CD14-positive monocyte (primary cell): ENCODE data around the gene GMPPA. TPM values are rescaled to one million over a fixed set of nuclear protein-coding genes. Genes with fewer than 3 reads are reported as not detected.

Experiments
- DNase-seq, 3 donors: peaks; one replicate each; pipeline ENCODE4 v3.0.0-alpha.2; 2011 to 2022
- H2AFZ ChIP-seq: 2 replicates; pipeline ENCODE4 v1.6.0; 2012; ENCODE audit warnings: mild to moderate bottlenecking, low read depth, low read length, inconsistent platforms; ENCODE audit not compliant: insufficient read depth, poor library complexity, severe bottlenecking
- H3K27ac ChIP-seq, 2 donors: 1 replicate in 1 of 2; 2 replicates in 1 of 2; pipeline ENCODE4 v1.5.1; 2012 to 2013; ENCODE audit warnings: low read length in 2 of 2, control low read depth in 1 of 2, inconsistent platforms in 1 of 2, low read depth in 1 of 2, mild to moderate bottlenecking in 1 of 2
- H3K27me3 ChIP-seq, 2 donors: one replicate each; pipeline versions ENCODE4 v1.6.0 to v1.6.1; 2011 to 2013; ENCODE audit warnings: low read length in 2 of 2; ENCODE audit not compliant: control insufficient read depth in 2 of 2, insufficient read depth in 2 of 2
- H3K36me3 ChIP-seq, 2 donors: replicated peaks in 1 of 2; 1 replicate in 1 of 2; 2 replicates in 1 of 2; pipeline versions ENCODE4 v1.5.1 to v1.6.1; 2012 to 2013; ENCODE audit warnings: low read length in 2 of 2, control low read depth in 1 of 2, inconsistent platforms in 1 of 2, mild to moderate bottlenecking in 1 of 2; ENCODE audit not compliant: insufficient read depth in 2 of 2, control insufficient read depth in 1 of 2
- H3K4me1 ChIP-seq, 2 donors: 1 replicate in 1 of 2; 2 replicates in 1 of 2; pipeline versions ENCODE4 v1.5.1 to v1.6.1; 2012 to 2013; ENCODE audit warnings: low read length in 2 of 2, control low read depth in 1 of 2, inconsistent platforms in 1 of 2, mild to moderate bottlenecking in 1 of 2, moderate library complexity in 1 of 2; ENCODE audit not compliant: insufficient read depth in 2 of 2, control insufficient read depth in 1 of 2
- H3K4me2 ChIP-seq: replicated peaks from 2 replicates; pipeline ENCODE3; 2012; ENCODE audit warnings: low read length, moderate library complexity, mild to moderate bottlenecking; ENCODE audit not compliant: poor library complexity, severe bottlenecking; ENCODE audit errors: extremely low read depth
- H3K4me3 ChIP-seq, 3 experiments: fragments of 200-600 bp in 1 of 3; sonication (generic) in 1 of 3; replicated peaks in 1 of 3; 1 replicate in 2 of 3; 2 replicates in 1 of 3; pipeline ENCODE4 v1.5.1; 2011 to 2013; ENCODE audit warnings: low read length in 3 of 3, mild to moderate bottlenecking in 3 of 3, control low read depth in 2 of 3, low read depth in 2 of 3, inconsistent platforms in 1 of 3, moderate library complexity in 1 of 3
- H3K79me2 ChIP-seq: 2 replicates; pipeline ENCODE4 v1.6.0; 2012; ENCODE audit warnings: mild to moderate bottlenecking, control low read depth, inconsistent platforms, low read length, moderate library complexity; ENCODE audit not compliant: insufficient read depth
- H3K9ac ChIP-seq: 2 replicates; pipeline ENCODE4 v1.6.0; 2017; ENCODE audit warnings: low read length, mild to moderate bottlenecking; ENCODE audit not compliant: insufficient read depth, poor library complexity, severe bottlenecking
- H3K9me3 ChIP-seq, 2 donors: replicated peaks in 1 of 2; 1 replicate in 1 of 2; 2 replicates in 1 of 2; pipeline versions ENCODE4 v1.5.1 to v1.6.1; 2012 to 2013; ENCODE audit warnings: low read length in 2 of 2, control low read depth in 1 of 2; ENCODE audit not compliant: control insufficient read depth in 1 of 2, insufficient read depth in 1 of 2
- H4K20me1 ChIP-seq: 2 replicates; pipeline ENCODE4 v1.6.0; 2012; ENCODE audit warnings: mild to moderate bottlenecking, low read length, control low read depth, moderate library complexity; ENCODE audit not compliant: insufficient read depth
- H3K27ac Mint-ChIP-seq, 7 donors: one replicate each; pipeline ENCODE4 v1.8.0; 2020; ENCODE audit warnings: mild to moderate bottlenecking in 7 of 7, mixed read lengths in 7 of 7, moderate library complexity in 6 of 7, inconsistent platforms in 2 of 7
- H3K27me3 Mint-ChIP-seq, 3 donors: one replicate each; pipeline ENCODE4 v1.8.0; 2021 to 2022; ENCODE audit warnings: low read depth in 3 of 3, mild to moderate bottlenecking in 3 of 3, mixed read lengths in 3 of 3, moderate library complexity in 3 of 3, inconsistent platforms in 1 of 3
- H3K36me3 Mint-ChIP-seq, 2 donors: one replicate each; pipeline ENCODE4 v1.8.0; 2020; ENCODE audit warnings: mixed read lengths in 2 of 2, inconsistent platforms in 1 of 2, mild to moderate bottlenecking in 1 of 2
- H3K4me1 Mint-ChIP-seq: one replicate; pipeline ENCODE4 v1.8.0; 2020; ENCODE audit warnings: mild to moderate bottlenecking, mixed read lengths
- H3K4me3 Mint-ChIP-seq, 2 donors: one replicate each; pipeline ENCODE4 v1.8.0; 2020; ENCODE audit warnings: mild to moderate bottlenecking in 2 of 2, mixed read lengths in 2 of 2, moderate library complexity in 1 of 2
- H3K9me3 Mint-ChIP-seq, 7 donors: one replicate each; pipeline ENCODE4 v1.8.0; 2020 to 2022; ENCODE audit warnings: mixed read lengths in 7 of 7, mild to moderate bottlenecking in 6 of 7, moderate library complexity in 6 of 7, inconsistent platforms in 2 of 7
- WGBS: methylation state at CpG from one replicate; pipeline ENCODE4 v1.1.5; 2013; ENCODE audit warnings: missing lambda C conversion rate; ENCODE audit not compliant: insufficient coverage; 5-methylcytosine and 5-hydroxymethylcytosine counted together
- intact Hi-C, 2 donors: fragments of 100-400 bp; cut with micrococcal nuclease; formaldehyde crosslinking; loops; one replicate each; pipeline versions ENCODE4 v1.15.0 to v1.15.1; 2023
- polyA plus RNA-seq, 3 donors: library from polyadenylated mRNA; depleted of rRNA in 1 of 3; unstranded in 2 of 3; stranded (reverse) in 1 of 3; fragments of 300-500 nt in 2 of 3; fragments of >200 nt in 1 of 3; fragmentation: Illumina TruSeq in 2 of 3; gene quantifications; 1 replicate in 2 of 3; 2 replicates in 1 of 3; pipeline ENCODE4 v1.2.3, GENCODE V29; 2012 to 2021
- small RNA-seq: library from RNA; depleted of rRNA; stranded (forward); fragments of <200 nt; gene quantifications from one replicate; pipeline ENCODE3, GENCODE V24; 2012; ENCODE audit warnings: low read depth; ENCODE audit not compliant: insufficient read length
- TF ChIP-seq, protein P1 (sequence below): fragments of 200-600 bp; IDR thresholded peaks from one replicate; pipeline ENCODE4 v1.8.0; 2022; ENCODE audit warnings: antibody characterized with exemption, mild to moderate bottlenecking

The GMPPA gene
- polyA plus RNA-seq, 3 donors: 35.5 to 71.2 (median 35.9) TPM

GRCh38 chr2:219555956-219556355, 57.3 kb downstream of the GMPPA start:
- WGBS: 96% methylated on average over 19 of the region's 20 CpGs
- H3K4me3 ChIP-seq: no peak overlapping the region
- Mint-ChIP-seq H3K9me3 (peaks cover 0 to 5% (median 1%) of the 10 kb centered on the region in 7 donors), H3K4me1 (peaks cover 6% of the 10 kb centered on the region), H3K27me3 (peaks cover 26 to 32% (median 29%) of the 10 kb centered on the region in 3 donors), H3K36me3 (peaks cover 0 to 1% of the 10 kb centered on the region in 2 donors), H3K27ac (peak overlapping the region in 1 of 7 donors; percentile 68), H3K4me3 (no peak overlapping the region)
- no peak overlapping the region for H3K27ac ChIP-seq
- peaks cover 17 to 30% of the 10 kb centered on the region in 2 donors for H3K27me3 ChIP-seq
- peaks cover 12 to 18% of the 10 kb centered on the region in 2 donors for H3K4me1 ChIP-seq
- TF ChIP-seq, protein P1, sequence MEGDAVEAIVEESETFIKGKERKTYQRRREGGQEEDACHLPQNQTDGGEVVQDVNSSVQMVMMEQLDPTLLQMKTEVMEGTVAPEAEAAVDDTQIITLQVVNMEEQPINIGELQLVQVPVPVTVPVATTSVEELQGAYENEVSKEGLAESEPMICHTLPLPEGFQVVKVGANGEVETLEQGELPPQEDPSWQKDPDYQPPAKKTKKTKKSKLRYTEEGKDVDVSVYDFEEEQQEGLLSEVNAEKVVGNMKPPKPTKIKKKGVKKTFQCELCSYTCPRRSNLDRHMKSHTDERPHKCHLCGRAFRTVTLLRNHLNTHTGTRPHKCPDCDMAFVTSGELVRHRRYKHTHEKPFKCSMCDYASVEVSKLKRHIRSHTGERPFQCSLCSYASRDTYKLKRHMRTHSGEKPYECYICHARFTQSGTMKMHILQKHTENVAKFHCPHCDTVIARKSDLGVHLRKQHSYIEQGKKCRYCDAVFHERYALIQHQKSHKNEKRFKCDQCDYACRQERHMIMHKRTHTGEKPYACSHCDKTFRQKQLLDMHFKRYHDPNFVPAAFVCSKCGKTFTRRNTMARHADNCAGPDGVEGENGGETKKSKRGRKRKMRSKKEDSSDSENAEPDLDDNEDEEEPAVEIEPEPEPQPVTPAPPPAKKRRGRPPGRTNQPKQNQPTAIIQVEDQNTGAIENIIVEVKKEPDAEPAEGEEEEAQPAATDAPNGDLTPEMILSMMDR: no peak
- no peak overlapping the region for H3K9ac ChIP-seq
- H3K4me2 ChIP-seq: no peak overlapping the region
- H4K20me1 ChIP-seq: no peaks in the 10 kb centered on the region
- H2AFZ ChIP-seq: no peak overlapping the region
- intact Hi-C loops: no loop called here
- peaks cover 0 to 5% of the 10 kb centered on the region in 2 donors for H3K9me3 ChIP-seq
- DNase-seq: no peak
- no peaks in the 10 kb centered on the region for H3K79me2 ChIP-seq
- no peaks in the 10 kb centered on the region for H3K36me3 ChIP-seq

GRCh38 chr2:219556413-219556812, 57.7 kb downstream of the GMPPA start:
- H3K27me3 ChIP-seq: peaks cover 16 to 25% of the 10 kb centered on the region in 2 donors
- TF ChIP-seq, protein P1: no peak

More at GRCh38 chr2:219556413-219556812, 57.7 kb downstream of the GMPPA start:
- H3K9me3 Mint-ChIP-seq: peaks cover 0 to 4% (median 0%) of the 10 kb centered on the region in 7 donors
- no peak overlapping the region for H3K4me3 ChIP-seq
- peaks cover 12 to 18% of the 10 kb centered on the region in 2 donors for H3K4me1 ChIP-seq
- no peak overlapping the region for H3K27ac Mint-ChIP-seq
- no peak overlapping the region for H3K27ac ChIP-seq
- H3K4me2 ChIP-seq: no peak overlapping the region
- WGBS: 88% methylated on average over 16 of the region's 19 CpGs
- H3K36me3 Mint-ChIP-seq: no peaks in the 10 kb centered on the region
- no peak overlapping the region for H3K9ac ChIP-seq
- peaks cover 5% of the 10 kb centered on the region for H3K4me1 Mint-ChIP-seq
- H3K4me3 Mint-ChIP-seq: no peak overlapping the region
- H3K9me3 ChIP-seq: peaks cover 0 to 5% of the 10 kb centered on the region in 2 donors
- no peaks in the 10 kb centered on the region for H4K20me1 ChIP-seq
- intact Hi-C loops: no loop called here
- no peaks in the 10 kb centered on the region for H3K36me3 ChIP-seq
- peaks cover 21 to 27% (median 25%) of the 10 kb centered on the region in 3 donors for H3K27me3 Mint-ChIP-seq
- H3K79me2 ChIP-seq: no peaks in the 10 kb centered on the region
- DNase-seq: no peak
- H2AFZ ChIP-seq: no peak overlapping the region

Small RNAs within 50 kb of the gene (small RNA-seq; reads per million reads assigned to genes)
- gene MIR3132: not detected

Other genes starting within 250 kb of the GMPPA start
- not detected for gene TUBA4B, start 245.6 kb upstream of the GMPPA start, polyA plus RNA-seq
- gene TUBA4A, start 245.0 kb upstream of the GMPPA start, polyA plus RNA-seq: 100 to 1,000 TPM in 1 of 3 donors, 10 to 100 TPM in 2; 72.7 to 452 (median 81.9) TPM
- 10 to 100 TPM in 1 of 3 donors, 1 to 10 TPM in 2; 1.7 to 55.4 (median 1.9) TPM for gene DNAJB2, start 219.5 kb upstream of the GMPPA start, polyA plus RNA-seq
- not detected for gene PTPRN, start 189.5 kb upstream of the GMPPA start, polyA plus RNA-seq
- not detected for gene RESP18, start 166.1 kb upstream of the GMPPA start, polyA plus RNA-seq
- 10 to 100 TPM; 51.6 to 83.1 (median 60.6) TPM for gene DNPEP, start 111.0 kb upstream of the GMPPA start, polyA plus RNA-seq
- 1 to 10 TPM; 2.4 to 4.0 (median 2.4) TPM for gene DES, start 80.5 kb upstream of the GMPPA start, polyA plus RNA-seq
- not detected for gene SPEG, start 64.0 kb upstream of the GMPPA start, polyA plus RNA-seq
- not detected for gene ASIC4, start 15.6 kb downstream of the GMPPA start, polyA plus RNA-seq
- gene CHPF, start 44.9 kb downstream of the GMPPA start, polyA plus RNA-seq: under 1 TPM; 0.09 to 0.32 (median 0.09) TPM
- gene TMEM198, start 45.1 kb downstream of the GMPPA start, polyA plus RNA-seq: not detected
- under 1 TPM in 1 of 3 donors, not detected in 2; 0.09 TPM for gene OBSL1, start 72.6 kb downstream of the GMPPA start, polyA plus RNA-seq
- gene INHA, start 73.4 kb downstream of the GMPPA start, polyA plus RNA-seq: not detected
- gene STK11IP, start 99.0 kb downstream of the GMPPA start, polyA plus RNA-seq: 10 to 100 TPM; 13.0 to 79.1 (median 15.7) TPM
- gene SLC4A3, start 128.7 kb downstream of the GMPPA start, polyA plus RNA-seq: under 1 TPM in 1 of 3 donors, not detected in 2; 0.31 TPM